Small intestine (tissue), 7 donors: ENCODE data around the gene CD44. TPM values are rescaled to one million over a fixed set of nuclear protein-coding genes. Genes with fewer than 3 reads are reported as not detected.
A peak's percentile ranks its signal among the peaks of the same experiment; 100 is the strongest.

Source experiments
- DNase-seq, 2 donors: peaks; one replicate each; pipeline versions ENCODE4 v3.0.0 to v3.0.0-alpha.2; 2013
- FAIRE-seq: peaks from 2 replicates; lab custom pipeline; 2012; peaks lifted over from hg19 to GRCh38; lab: Jason Lieb, UNC
- H3K27ac ChIP-seq, 3 donors: one replicate each; pipeline ENCODE4 v1.5.1; 2013; ENCODE audit warnings: low read length in 2 of 3, mild to moderate bottlenecking in 2 of 3, control low read depth in 1 of 3, inconsistent platforms in 1 of 3, low read depth in 1 of 3, moderate library complexity in 1 of 3
- H3K27me3 ChIP-seq, 3 donors: one replicate each; pipeline ENCODE4 v1.6.1; 2013; ENCODE audit warnings: low read length in 3 of 3, inconsistent platforms in 1 of 3; ENCODE audit not compliant: control insufficient read depth in 3 of 3, insufficient read depth in 3 of 3
- H3K36me3 ChIP-seq, 3 donors: one replicate each; pipeline ENCODE4 v1.6.1; 2013; ENCODE audit warnings: low read length in 3 of 3, inconsistent platforms in 1 of 3, low read depth in 1 of 3, mild to moderate bottlenecking in 1 of 3, moderate library complexity in 1 of 3; ENCODE audit not compliant: control insufficient read depth in 3 of 3, insufficient read depth in 2 of 3
- H3K4me1 ChIP-seq, 3 donors: one replicate each; pipeline ENCODE4 v1.6.1; 2013; ENCODE audit warnings: low read length in 2 of 3, inconsistent platforms in 1 of 3, low read depth in 1 of 3, mild to moderate bottlenecking in 1 of 3, moderate library complexity in 1 of 3; ENCODE audit not compliant: control insufficient read depth in 3 of 3, insufficient read depth in 2 of 3
- H3K4me3 ChIP-seq, 3 donors: one replicate each; pipeline ENCODE4 v1.5.1; 2013; ENCODE audit warnings: low read length in 3 of 3, control low read depth in 1 of 3, inconsistent platforms in 1 of 3, low read depth in 1 of 3, mild to moderate bottlenecking in 1 of 3, moderate library complexity in 1 of 3
- H3K9me3 ChIP-seq, 2 donors: one replicate each; pipeline ENCODE4 v1.6.1; 2013; ENCODE audit warnings: low read depth in 1 of 2, low read length in 1 of 2; ENCODE audit not compliant: control insufficient read depth in 2 of 2, insufficient read depth in 1 of 2
- WGBS, 3 donors: extraction: QIAGEN DNeasy Blood & Tissue Kit; methylation state at CpG; one replicate each; pipeline ENCODE4 v1.1.7; 2013; 5-methylcytosine and 5-hydroxymethylcytosine counted together
- polyA plus RNA-seq, 4 donors: library from polyadenylated mRNA; stranded (reverse) in 3 of 4; unstranded in 1 of 4; fragments of 200-250 nt in 3 of 4; fragments of 120-200 nt in 1 of 4; gene quantifications; one replicate each; pipeline versions ENCODE4 v1.2.1 to v1.2.3, GENCODE V29; 2013
- donor health status: healthy with polysubstance abuse.
- donor health status: control.
- donor health status: control.
- donor health status: Bipolar disorder and iron deficiency.
- donor health status: healthy.

Gene CD44
- polyA plus RNA-seq, 4 donors, result 5.4 to 89.6 (median 19.6) TPM

GRCh38 chr11:35151683-35152280 lies 12.8 kb downstream of the CD44 start:
- no peaks in the 10 kb centered on the region for H3K27me3 ChIP-seq
- no peaks in the 10 kb centered on the region for H3K36me3 ChIP-seq
- H3K27ac ChIP-seq, result no peak overlapping the region
- H3K4me3 ChIP-seq, result no peak overlapping the region
- H3K9me3 ChIP-seq, result peaks cover 0 to 2% of the 10 kb centered on the region in 2 donors
- H3K4me1 ChIP-seq, result peaks cover 0 to 13% (median 0%) of the 10 kb centered on the region in 3 donors
- FAIRE-seq, result no peak
- no peak for DNase-seq
- 62 to 72% (median 63%) methylated on average over 3 of the region's 3 CpGs for WGBS, 3 donors

- Histone ChIP-seq H3K27ac (no peak overlapping the region), H3K9me3 (peaks cover 0 to 2% of the 10 kb centered on the region in 2 donors), H3K27me3 (no peaks in the 10 kb centered on the region), H3K4me1 (peaks cover 0 to 7% (median 0%) of the 10 kb centered on the region in 3 donors), H3K36me3 (no peaks in the 10 kb centered on the region), H3K4me3 (no peak overlapping the region)
- FAIRE-seq (no peak), DNase-seq (no peak)
- WGBS, 3 donors, result 93 to 97% (median 96%) methylated on average over 3 of the region's 3 CpGs
These were observed 13.6 kb downstream of the CD44 start for GRCh38 chr11:35152575-35152974.

GRCh38 chr11:35153280-35153679 lies 14.3 kb downstream of the CD44 start:
- Histone ChIP-seq H3K4me3 (no peak overlapping the region), H3K9me3 (peaks cover 0 to 2% of the 10 kb centered on the region in 2 donors), H3K27me3 (peaks cover 0 to 2% (median 0%) of the 10 kb centered on the region in 3 donors), H3K27ac (no peak overlapping the region), H3K4me1 (peaks cover 0 to 13% (median 0%) of the 10 kb centered on the region in 3 donors), H3K36me3 (no peaks in the 10 kb centered on the region)
- 81 to 92% (median 87%) methylated on average over 2 of the region's 2 CpGs for WGBS, 3 donors
- DNase-seq (no peak), FAIRE-seq (no peak)

- Histone ChIP-seq H3K9me3 (no peaks in the 10 kb centered on the region), H3K27ac (no peak overlapping the region), H3K4me1 (peaks cover 0 to 28% (median 4%) of the 10 kb centered on the region in 3 donors), H3K27me3 (peaks cover 0 to 2% (median 0%) of the 10 kb centered on the region in 3 donors), H3K4me3 (no peak overlapping the region), H3K36me3 (no peaks in the 10 kb centered on the region)
- FAIRE-seq (no peak), DNase-seq (no peak)
- 95 to 100% (median 95%) methylated on average over 1 of the region's 1 CpG for WGBS, 3 donors
These were observed 16.0 kb downstream of the CD44 start for GRCh38 chr11:35154952-35155351.

- Histone ChIP-seq H3K27me3 (peaks cover 0 to 2% (median 0%) of the 10 kb centered on the region in 3 donors), H3K4me3 (no peak overlapping the region), H3K4me1 (peaks cover 0 to 28% (median 4%) of the 10 kb centered on the region in 3 donors), H3K36me3 (no peaks in the 10 kb centered on the region), H3K9me3 (no peaks in the 10 kb centered on the region), H3K27ac (no peak overlapping the region)
- WGBS, 3 donors, result 84 to 91% (median 87%) methylated on average over 5 of the region's 5 CpGs
- DNase-seq (no peak), FAIRE-seq (no peak)
These were observed 16.7 kb downstream of the CD44 start for GRCh38 chr11:35155677-35156076.

GRCh38 chr11:35157814-35158700 lies 19.1 kb downstream of the CD44 start:
- peak overlapping the region in 1 of 3 donors; percentile 17 for H3K27ac ChIP-seq
- FAIRE-seq (no peak), DNase-seq (no peak)
- peaks cover 0 to 2% (median 0%) of the 10 kb centered on the region in 3 donors for H3K27me3 ChIP-seq
- no peaks in the 10 kb centered on the region for H3K9me3 ChIP-seq
- H3K36me3 ChIP-seq, result no peaks in the 10 kb centered on the region
- 63 to 82% (median 76%) methylated on average over 12 of the region's 12 CpGs for WGBS, 3 donors
- peaks cover 0 to 30% (median 4%) of the 10 kb centered on the region in 3 donors for H3K4me1 ChIP-seq
- no peak overlapping the region for H3K4me3 ChIP-seq

- H3K9me3 ChIP-seq, result no peaks in the 10 kb centered on the region
- H3K4me3 ChIP-seq, result no peak overlapping the region
- peak overlapping the region in 1 of 3 donors; percentile 17 for H3K27ac ChIP-seq
- H3K27me3 ChIP-seq, result peaks cover 0 to 2% (median 0%) of the 10 kb centered on the region in 3 donors
- peaks cover 0 to 35% (median 4%) of the 10 kb centered on the region in 3 donors for H3K4me1 ChIP-seq
- FAIRE-seq, result no peak
- DNase-seq, result peak in 1 of 2 donors; percentile 23
- no peaks in the 10 kb centered on the region for H3K36me3 ChIP-seq
- WGBS, 3 donors, result 50 to 60% (median 54%) methylated on average over 6 of the region's 6 CpGs
These were observed 19.9 kb downstream of the CD44 start for GRCh38 chr11:35158701-35159510.
